Prostate gland (tissue), 2 donors: ENCODE results near the gene PRF1.

ENCODE experiments used
- CTCF ChIP-seq, 4 experiments: fragments of 200-600 bp in 2 of 4; fragments of 450-650 bp in 2 of 4; sonication (generic) in 2 of 4; IDR thresholded peaks; 1 replicate in 3 of 4; 2 replicates in 1 of 4; pipeline ENCODE4 v1.5.1; 2016 to 2019; ENCODE audit warnings: antibody characterized with exemption in 4 of 4, mild to moderate bottlenecking in 2 of 4, moderate library complexity in 2 of 4
- POLR2A ChIP-seq: fragments of 450-650 bp; IDR thresholded peaks from one replicate; pipeline ENCODE4 v1.6.1; 2016; ENCODE audit warnings: antibody characterized with exemption, mild to moderate bottlenecking
- POLR2AphosphoS5 ChIP-seq: sonication (generic); formaldehyde crosslinking; IDR thresholded peaks from one replicate; pipeline ENCODE4 v1.6.1; 2017; ENCODE audit warnings: antibody characterized with exemption

- no peak for TF ChIP-seq CTCF (IDR thresholded peaks at IDR 0.05)
- no peak for TF ChIP-seq POLR2AphosphoS5
- TF ChIP-seq POLR2A = no peak
Observed at GRCh38 chr10:70629338-70629737, 26.8 kb upstream of the PRF1 start.
